Skeletal muscle cell (primary cell): Measurements from ENCODE around the gene CBX4.
A peak's percentile ranks its signal among the peaks of the same experiment; 100 is the strongest.

Experiments used
- DNase-seq: peaks from one replicate; pipeline ENCODE4 v3.0.0-alpha.2; 2010; ENCODE audit warnings: low read depth
- H3K4me3 ChIP-seq: 2 replicates; pipeline ENCODE4 v1.5.1; 2011; ENCODE audit warnings: low read depth, mild to moderate bottlenecking, control low read depth, low read length, moderate library complexity

Gene CBX4

DNA sequence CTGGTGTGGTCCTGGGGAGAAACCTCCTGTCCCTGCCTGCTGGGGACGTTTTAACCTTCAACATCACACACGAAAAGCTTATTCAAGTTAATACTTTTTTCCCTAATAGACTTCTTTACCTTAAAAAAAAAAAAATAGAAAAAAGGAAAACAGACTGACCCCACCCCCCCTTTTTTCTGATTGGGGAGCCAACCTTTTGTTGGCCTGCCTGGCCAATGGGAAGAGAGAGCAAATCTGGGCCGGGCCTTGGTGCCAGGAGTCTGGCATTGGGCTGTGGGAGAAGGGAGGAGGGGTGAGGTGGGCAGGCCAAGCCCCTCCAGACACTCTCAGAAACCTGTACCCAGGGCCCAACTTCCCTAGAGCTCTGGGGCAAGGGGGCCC, 45.3 kb downstream of the CBX4 start:
- H3K4me3 ChIP-seq = no peak overlapping the region
- no peak for DNase-seq

DNA sequence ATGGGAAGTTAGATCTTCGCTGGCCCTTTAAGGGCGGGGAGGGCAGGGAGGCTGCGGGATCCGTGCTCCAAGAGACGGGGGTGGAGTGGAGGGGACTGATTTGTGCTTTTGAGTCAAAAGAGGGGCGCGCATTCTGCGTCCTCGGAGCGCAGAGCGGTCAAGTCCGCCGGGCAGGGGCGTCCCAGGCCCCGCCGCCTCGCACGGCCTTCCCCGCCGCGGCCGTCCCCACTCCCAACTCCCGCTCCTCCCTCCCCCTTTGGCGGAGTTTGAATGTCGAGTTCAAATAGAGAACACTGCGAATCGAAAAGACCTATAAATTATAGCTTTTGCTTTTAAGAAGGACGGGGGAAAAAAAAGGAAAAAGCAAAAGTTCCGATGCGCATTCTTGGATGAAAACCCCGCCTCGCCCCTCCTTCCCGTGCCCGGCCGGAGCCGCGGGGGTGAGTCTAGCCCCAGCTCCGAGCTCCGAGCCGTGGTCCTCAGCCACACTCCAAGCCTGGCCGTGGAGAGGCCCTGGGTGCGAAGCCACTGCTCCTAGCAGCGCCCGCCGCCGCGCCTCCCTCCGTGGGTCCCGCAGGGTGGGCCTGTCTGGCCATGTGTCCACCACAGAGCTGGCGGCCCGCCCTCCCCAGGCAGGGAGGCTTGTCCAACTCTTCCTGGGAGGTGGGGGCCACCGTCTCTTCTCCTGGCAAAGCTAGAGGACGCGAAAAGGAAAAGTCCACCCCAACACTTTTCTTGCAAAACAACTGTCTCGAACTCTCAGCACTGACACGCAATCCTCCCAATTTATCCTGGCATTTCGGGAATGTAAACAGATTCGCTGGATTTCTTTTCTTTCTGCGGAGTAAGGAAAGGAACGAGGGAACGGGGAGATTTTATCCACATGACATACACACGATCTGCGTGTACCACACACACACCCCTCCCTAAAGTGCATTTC, 46.0 kb downstream of the CBX4 start:
- DNase-seq = no peak
- H3K4me3 ChIP-seq = peak overlapping the region; percentile 42

DNA sequence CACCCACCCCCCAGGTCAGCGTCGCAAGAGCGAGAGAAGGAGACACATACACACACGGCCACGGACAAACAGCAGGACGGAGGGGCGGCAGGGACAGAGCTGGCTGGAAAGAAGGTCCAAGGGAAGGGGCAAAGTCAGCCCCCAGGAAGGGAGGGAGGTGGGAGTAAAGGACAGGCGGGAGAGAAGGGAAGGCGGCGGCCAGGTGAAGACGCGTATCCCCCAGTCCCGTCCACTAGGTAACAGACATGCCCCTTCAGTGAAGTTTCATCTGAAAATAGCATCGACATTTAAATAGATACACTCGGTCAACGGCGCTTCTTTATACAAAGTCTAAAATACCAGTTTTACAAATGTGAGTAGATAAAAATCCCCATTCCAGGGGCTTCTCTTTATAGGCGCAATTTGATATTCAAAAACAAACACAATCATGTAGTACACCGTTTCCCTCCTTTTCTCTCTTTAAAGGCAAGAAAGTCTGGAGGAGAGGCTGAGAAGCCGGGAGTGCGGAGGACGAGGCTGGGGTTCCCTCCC, 46.8 kb downstream of the CBX4 start:
- DNase-seq = no peak
- no peak overlapping the region for H3K4me3 ChIP-seq

DNA sequence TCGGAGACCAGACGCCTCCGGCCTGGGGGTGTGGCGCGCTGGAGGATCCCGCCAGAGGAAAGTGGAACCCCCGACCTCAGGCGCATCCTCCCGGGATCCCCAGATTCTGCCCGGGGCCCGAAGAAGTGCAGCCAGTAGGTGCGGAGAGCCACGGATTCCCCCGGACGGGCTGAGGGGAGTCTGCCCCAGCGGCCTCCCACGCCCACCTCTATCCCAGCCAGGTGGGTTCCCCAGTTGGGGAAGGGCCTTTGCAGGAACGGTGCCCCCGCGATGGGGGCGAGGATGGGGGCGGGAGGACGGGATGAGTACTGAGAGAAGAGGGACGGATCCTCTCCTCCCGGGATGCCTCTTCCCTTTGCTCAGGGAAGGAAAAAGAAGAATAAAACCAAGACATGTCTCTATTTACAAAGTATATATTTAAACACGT, 47.5 kb downstream of the CBX4 start:
- no peak overlapping the region for H3K4me3 ChIP-seq
- DNase-seq = no peak

GRCh38 chr17:79790805-79791734, 48.2 kb downstream of the CBX4 start:
- DNase-seq = no peak
- H3K4me3 ChIP-seq = no peak overlapping the region

GRCh38 chr17:79789943-79790804, 49.1 kb downstream of the CBX4 start:
- no peak for DNase-seq
- H3K4me3 ChIP-seq = no peak overlapping the region

DNA sequence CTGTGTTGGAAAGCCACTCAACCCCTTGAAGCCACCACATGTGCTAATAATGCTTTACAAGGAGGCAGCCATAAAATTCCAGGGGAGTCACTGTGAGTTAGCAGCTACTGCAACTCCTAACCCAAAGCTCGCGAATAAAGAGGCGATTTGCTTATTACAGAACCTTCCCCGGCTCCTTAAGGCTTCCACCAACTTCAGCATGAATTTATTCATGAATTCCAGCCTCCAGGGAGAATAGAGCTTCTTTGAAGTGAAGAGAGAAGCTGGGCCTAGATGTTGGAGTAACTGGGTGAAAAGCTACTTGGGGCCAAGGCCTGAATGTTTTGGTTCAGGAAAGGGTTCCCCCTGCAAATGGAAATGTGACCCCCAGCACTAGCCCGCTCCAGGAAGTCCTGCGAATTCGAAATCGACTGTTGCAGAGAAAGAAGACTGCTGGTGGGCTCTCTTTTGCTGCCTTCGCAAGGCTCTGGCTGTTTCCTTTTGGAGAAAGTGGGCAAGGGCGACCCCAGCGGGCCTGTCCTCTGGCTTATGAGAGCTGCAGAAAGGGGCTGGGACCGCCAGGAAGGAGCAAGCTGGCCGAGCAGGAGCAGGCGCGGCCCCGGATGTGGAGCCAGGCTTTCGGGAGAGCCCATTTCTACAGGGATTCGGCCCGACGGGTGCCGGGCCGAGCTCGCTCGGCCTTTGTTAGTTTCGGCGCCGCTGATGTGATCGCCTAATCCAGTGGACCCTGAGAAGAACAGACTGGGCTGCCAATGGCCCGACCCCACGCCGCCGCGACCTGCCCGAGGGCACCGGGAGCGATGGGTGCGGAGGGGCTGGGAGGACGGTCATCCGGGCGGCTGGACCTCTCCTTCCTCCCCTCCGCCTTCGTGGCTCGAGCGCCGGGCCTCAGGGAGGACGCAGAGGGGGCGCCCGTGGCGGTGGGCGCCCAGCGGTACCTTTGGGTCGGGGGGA, 50.0 kb downstream of the CBX4 start:
- no peak overlapping the region for H3K4me3 ChIP-seq
- no peak for DNase-seq

DNA sequence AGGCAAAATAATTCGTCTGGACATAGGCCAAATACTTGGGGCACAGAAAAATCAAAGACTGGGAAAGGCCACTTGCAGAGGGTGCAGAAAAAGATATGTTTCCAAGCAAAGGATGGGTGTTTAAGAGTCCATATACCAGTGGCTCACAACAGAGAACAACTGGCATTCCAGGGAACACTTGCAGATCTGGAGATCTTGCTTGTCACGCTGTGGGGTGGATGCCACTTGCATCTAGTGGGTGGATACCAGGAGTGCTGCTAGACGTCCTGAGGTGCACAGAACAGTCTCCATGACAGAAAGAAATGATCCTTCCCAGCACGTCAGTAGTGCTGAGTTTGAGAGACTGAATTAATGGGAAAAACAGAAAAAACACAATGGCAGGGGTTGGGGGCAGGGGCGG, 50.8 kb downstream of the CBX4 start:
- H3K4me3 ChIP-seq = no peak overlapping the region
- DNase-seq = no peak

- DNase-seq = no peak
- no peak overlapping the region for H3K4me3 ChIP-seq
Measured at GRCh38 chr17:79786930-79787643, 52.2 kb downstream of the CBX4 start.

DNA sequence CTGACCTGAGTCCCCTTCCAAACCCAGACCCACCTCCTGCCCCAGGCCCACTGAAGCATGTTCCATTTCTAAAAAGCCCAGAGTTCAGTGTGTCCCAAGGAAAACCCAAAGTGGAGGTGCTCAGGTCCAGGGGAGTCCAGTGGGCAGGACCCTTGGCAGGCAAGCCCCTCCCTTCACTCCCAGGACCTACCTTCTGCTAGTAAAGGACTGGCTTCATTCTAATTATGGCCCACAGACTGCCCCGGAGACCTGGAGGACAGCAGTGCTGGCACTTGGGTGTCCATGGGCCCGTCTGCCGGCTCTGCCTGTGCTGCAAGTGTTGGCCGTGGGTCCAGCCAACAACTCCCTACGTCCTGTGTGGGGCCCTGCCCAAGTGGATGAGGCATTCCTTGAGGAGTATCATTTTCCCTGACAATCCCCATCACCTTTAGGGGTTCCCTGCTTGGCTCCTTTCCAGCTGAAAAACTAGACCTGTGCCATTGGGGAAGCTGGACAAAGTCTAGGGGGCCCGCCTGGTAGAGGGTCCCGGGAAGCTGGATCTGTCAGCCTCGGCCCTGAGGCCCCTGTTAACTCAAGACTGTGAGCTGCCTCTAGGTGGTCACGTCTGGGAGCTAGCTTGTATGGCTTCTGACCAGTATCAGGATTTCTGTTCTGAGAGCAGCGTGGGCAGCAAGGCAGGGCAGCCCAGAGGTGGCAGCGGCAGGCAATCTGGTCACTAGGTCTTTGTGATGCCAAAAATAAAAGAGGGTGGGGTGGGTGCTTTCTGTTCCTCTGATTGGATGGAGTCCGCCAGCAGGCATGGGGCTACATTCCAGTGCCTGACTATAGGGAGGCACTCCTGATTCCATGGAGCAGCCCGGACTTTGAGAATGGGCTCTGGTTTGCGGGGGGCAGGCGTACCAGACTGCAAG, 53.1 kb downstream of the CBX4 start:
- H3K4me3 ChIP-seq = no peak overlapping the region
- DNase-seq = no peak

- DNase-seq = no peak
- no peak overlapping the region for H3K4me3 ChIP-seq
Measured at GRCh38 chr17:79785017-79785899, 54.0 kb downstream of the CBX4 start.

GRCh38 chr17:79784353-79785016, 54.8 kb downstream of the CBX4 start:
- H3K4me3 ChIP-seq = no peak overlapping the region

GRCh38 chr17:79783891-79784290, 55.3 kb downstream of the CBX4 start:
- DNase-seq = no peak
- no peak overlapping the region for H3K4me3 ChIP-seq

More at GRCh38 chr17:79784353-79785016, 54.8 kb downstream of the CBX4 start:
- DNase-seq = no peak
